Neural progenitor cell (in vitro differentiated cells): ENCODE results near the gene PKHD1. TPM values are rescaled to one million over a fixed set of nuclear protein-coding genes. Genes with fewer than 3 reads are reported as not detected.

Experiments
- DNase-seq: peaks from one replicate; pipeline ENCODE4 v3.0.0-alpha.2; 2016; ENCODE audit warnings: low spot score
- H2AFZ ChIP-seq: fragments of 200-600 bp; sonication (generic); replicated peaks from 2 replicates; pipeline ENCODE4 v1.6.1; 2016; ENCODE audit warnings: antibody characterized with exemption
- H3F3A ChIP-seq: fragments of 200-600 bp; sonication (generic); 2 replicates; pipeline ENCODE4 v1.6.1; 2016; ENCODE audit warnings: antibody characterized with exemption, low read depth
- H3K27ac ChIP-seq: fragments of 200-600 bp; sonication (generic); 2 replicates; pipeline ENCODE4 v1.5.1; 2016; ENCODE audit warnings: mild to moderate bottlenecking
- H3K27me3 ChIP-seq: fragments of 200-600 bp; sonication (generic); 2 replicates; pipeline ENCODE4 v1.6.1; 2016; ENCODE audit warnings: mild to moderate bottlenecking, moderate library complexity
- H3K36me3 ChIP-seq: fragments of 200-600 bp; sonication (generic); 2 replicates; pipeline ENCODE4 v1.5.1; 2016
- H3K4me1 ChIP-seq: fragments of 200-600 bp; sonication (generic); 2 replicates; pipeline ENCODE4 v1.6.1; 2016; ENCODE audit warnings: mixed run types
- H3K4me2 ChIP-seq: fragments of 200-600 bp; sonication (generic); 2 replicates; pipeline ENCODE4 v1.6.1; 2016
- H3K4me3 ChIP-seq: fragments of 200-600 bp; sonication (generic); 2 replicates; pipeline ENCODE4 v1.5.1; 2016
- H3K79me2 ChIP-seq: fragments of 200-600 bp; sonication (generic); 2 replicates; pipeline ENCODE4 v1.6.1; 2016; ENCODE audit warnings: low read depth
- H3K9ac ChIP-seq: fragments of 200-600 bp; sonication (generic); 2 replicates; pipeline ENCODE4 v1.6.1; 2016
- H3K9me3 ChIP-seq: fragments of 200-600 bp; sonication (generic); 2 replicates; pipeline ENCODE4 v1.5.1; 2016; ENCODE audit warnings: low read depth
- H4K20me1 ChIP-seq: fragments of 200-600 bp; sonication (generic); 2 replicates; pipeline ENCODE4 v1.6.1; 2016; ENCODE audit warnings: low read depth
- H3K27ac Mint-ChIP-seq: 3 replicates; pipeline ENCODE4 v1.8.0; 2021; ENCODE audit warnings: mixed read lengths
- H3K27me3 Mint-ChIP-seq: 2 replicates; pipeline ENCODE4 v1.8.0; 2022; ENCODE audit warnings: low read depth, mild to moderate bottlenecking, inconsistent platforms, moderate library complexity, mixed read lengths; ENCODE audit not compliant: insufficient read depth
- H3K36me3 Mint-ChIP-seq: 3 replicates; pipeline ENCODE4 v1.8.0; 2021; ENCODE audit warnings: mixed read lengths
- H3K4me1 Mint-ChIP-seq: 3 replicates; pipeline ENCODE4 v1.8.0; 2021; ENCODE audit warnings: mixed read lengths
- H3K4me3 Mint-ChIP-seq: 3 replicates; pipeline ENCODE4 v1.8.0; 2021; ENCODE audit warnings: mild to moderate bottlenecking, moderate library complexity, mixed read lengths
- H3K9me3 Mint-ChIP-seq: 3 replicates; pipeline ENCODE4 v1.8.0; 2020; ENCODE audit warnings: mixed read lengths
- EZH2 ChIP-seq: fragments of 200-600 bp; sonication (generic); IDR thresholded peaks from 2 replicates; pipeline ENCODE4 v1.6.1; 2017; ENCODE audit warnings: antibody characterized with exemption, mild to moderate bottlenecking, moderate library complexity
- EZH2phosphoT487 ChIP-seq: fragments of 200-600 bp; sonication (generic); IDR thresholded peaks from 2 replicates; pipeline ENCODE4 v1.6.1; 2017; ENCODE audit warnings: antibody characterized with exemption
- total RNA-seq: library from RNA; depleted of rRNA; stranded (reverse); fragments of >200 nt; gene quantifications from 2 replicates; pipeline ENCODE4 v1.2.3, GENCODE V29; 2015; ENCODE audit warnings: low replicate concordance
- TF ChIP-seq, protein P1 (sequence below): fragments of 200-600 bp; sonication (generic); IDR thresholded peaks from 2 replicates; pipeline ENCODE4 v1.5.1; 2017; ENCODE audit warnings: antibody characterized with exemption, mild to moderate bottlenecking

Gene PKHD1
- total RNA-seq, 1 donor from 2014 or later, result 0.04 TPM

DNA sequence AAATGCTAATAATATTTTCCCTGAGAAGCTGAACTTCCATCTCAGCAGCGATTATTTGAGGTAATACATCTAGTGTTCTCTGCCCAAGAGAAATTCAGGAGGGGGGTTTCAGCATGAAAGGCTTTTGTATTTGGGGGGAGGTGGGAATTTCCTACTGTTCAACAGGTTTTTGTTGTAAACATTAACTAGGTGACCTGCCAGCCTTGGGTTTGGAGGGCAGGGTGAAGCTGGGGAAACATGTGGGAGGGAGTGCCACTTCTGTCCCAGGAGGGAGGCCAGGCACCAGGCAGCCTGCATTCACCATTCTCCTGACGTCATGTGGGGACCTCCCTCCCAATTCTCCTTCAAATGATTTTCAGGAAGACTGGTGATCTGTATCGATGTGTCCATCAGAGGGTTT lies 37.7 kb upstream of the PKHD1 start:
- H3K36me3 Mint-ChIP-seq, result no peaks in the 10 kb centered on the region
- Histone ChIP-seq H3K27me3 (no peaks in the 10 kb centered on the region), H3K27ac (no peak overlapping the region), H3K4me2 (no peak overlapping the region), H3K4me1 (no peaks in the 10 kb centered on the region), H3K9ac (no peak overlapping the region), H3K9me3 (no peaks in the 10 kb centered on the region), H4K20me1 (no peaks in the 10 kb centered on the region), H3F3A (no peaks in the 10 kb centered on the region), H3K79me2 (no peaks in the 10 kb centered on the region), H3K4me3 (no peak overlapping the region), H3K36me3 (no peaks in the 10 kb centered on the region), H2AFZ (no peak overlapping the region)
- no peak for DNase-seq
- H3K4me1 Mint-ChIP-seq, result no peaks in the 10 kb centered on the region
- no peaks in the 10 kb centered on the region for H3K27me3 Mint-ChIP-seq
- H3K27ac Mint-ChIP-seq, result no peak overlapping the region
- no peaks in the 10 kb centered on the region for H3K9me3 Mint-ChIP-seq
- TF ChIP-seq, protein P1, sequence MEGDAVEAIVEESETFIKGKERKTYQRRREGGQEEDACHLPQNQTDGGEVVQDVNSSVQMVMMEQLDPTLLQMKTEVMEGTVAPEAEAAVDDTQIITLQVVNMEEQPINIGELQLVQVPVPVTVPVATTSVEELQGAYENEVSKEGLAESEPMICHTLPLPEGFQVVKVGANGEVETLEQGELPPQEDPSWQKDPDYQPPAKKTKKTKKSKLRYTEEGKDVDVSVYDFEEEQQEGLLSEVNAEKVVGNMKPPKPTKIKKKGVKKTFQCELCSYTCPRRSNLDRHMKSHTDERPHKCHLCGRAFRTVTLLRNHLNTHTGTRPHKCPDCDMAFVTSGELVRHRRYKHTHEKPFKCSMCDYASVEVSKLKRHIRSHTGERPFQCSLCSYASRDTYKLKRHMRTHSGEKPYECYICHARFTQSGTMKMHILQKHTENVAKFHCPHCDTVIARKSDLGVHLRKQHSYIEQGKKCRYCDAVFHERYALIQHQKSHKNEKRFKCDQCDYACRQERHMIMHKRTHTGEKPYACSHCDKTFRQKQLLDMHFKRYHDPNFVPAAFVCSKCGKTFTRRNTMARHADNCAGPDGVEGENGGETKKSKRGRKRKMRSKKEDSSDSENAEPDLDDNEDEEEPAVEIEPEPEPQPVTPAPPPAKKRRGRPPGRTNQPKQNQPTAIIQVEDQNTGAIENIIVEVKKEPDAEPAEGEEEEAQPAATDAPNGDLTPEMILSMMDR, result no peak
- TF ChIP-seq EZH2 (no peak), EZH2phosphoT487 (no peak)
- H3K4me3 Mint-ChIP-seq, result no peak overlapping the region

DNA sequence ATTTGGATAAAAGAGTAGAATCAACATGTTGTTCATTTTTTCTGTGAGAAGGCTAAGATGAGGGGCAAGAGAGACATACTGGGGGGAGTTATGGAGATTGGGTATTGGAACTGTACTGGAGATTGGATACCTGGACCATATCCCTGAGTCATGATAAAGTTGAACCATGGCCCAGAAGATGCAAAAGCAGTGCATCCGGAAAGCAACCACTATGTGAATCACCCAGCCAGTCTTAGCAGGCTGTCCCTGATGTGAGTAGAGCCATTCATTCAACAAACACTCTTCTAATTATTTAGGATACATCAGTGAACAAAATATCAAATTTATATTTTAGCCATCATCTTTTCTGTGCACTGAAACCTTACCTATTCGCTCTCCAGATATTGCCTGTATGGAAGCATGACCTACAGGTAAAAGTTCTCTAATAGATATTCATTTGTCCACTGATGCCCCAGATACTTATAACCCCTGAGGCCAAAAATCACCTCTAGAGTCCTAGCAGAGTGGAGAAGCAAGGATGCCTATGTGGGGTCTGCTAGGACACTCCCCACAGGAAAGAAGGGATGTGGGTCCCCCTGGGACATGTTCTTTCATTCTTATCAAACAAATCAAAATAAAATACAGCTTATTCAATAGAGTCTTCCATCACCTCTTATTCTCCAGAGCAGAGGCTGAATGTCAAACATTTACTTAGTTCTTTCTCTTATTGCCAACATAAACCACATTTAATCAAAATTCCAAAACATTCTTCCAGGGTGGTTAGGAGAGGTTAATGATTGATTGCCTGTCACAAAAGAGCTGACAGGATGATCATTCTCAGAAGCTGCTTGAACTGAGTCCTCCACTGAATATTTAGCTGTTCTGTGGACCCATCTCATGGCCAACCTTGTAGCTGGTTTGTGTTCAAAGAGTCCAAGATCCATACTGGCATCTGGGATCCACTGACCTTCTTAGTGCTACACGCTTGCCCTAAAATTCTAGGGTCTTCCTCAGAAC lies 37.0 kb upstream of the PKHD1 start:
- Histone ChIP-seq H3K9me3 (no peaks in the 10 kb centered on the region), H3K4me3 (no peak overlapping the region), H3K27ac (no peak overlapping the region), H3K27me3 (no peaks in the 10 kb centered on the region), H3K4me1 (no peaks in the 10 kb centered on the region), H3K9ac (no peak overlapping the region), H3K4me2 (no peak overlapping the region), H2AFZ (no peak overlapping the region), H4K20me1 (no peaks in the 10 kb centered on the region), H3K36me3 (no peaks in the 10 kb centered on the region), H3K79me2 (no peaks in the 10 kb centered on the region), H3F3A (no peaks in the 10 kb centered on the region)
- Mint-ChIP-seq H3K36me3 (no peaks in the 10 kb centered on the region), H3K4me3 (no peak overlapping the region), H3K27ac (no peak overlapping the region), H3K4me1 (no peaks in the 10 kb centered on the region), H3K27me3 (no peaks in the 10 kb centered on the region), H3K9me3 (peaks cover 1% of the 10 kb centered on the region)
- TF ChIP-seq EZH2phosphoT487, result no peak
- TF ChIP-seq, protein P1, result no peak
- DNase-seq, result no peak

DNA sequence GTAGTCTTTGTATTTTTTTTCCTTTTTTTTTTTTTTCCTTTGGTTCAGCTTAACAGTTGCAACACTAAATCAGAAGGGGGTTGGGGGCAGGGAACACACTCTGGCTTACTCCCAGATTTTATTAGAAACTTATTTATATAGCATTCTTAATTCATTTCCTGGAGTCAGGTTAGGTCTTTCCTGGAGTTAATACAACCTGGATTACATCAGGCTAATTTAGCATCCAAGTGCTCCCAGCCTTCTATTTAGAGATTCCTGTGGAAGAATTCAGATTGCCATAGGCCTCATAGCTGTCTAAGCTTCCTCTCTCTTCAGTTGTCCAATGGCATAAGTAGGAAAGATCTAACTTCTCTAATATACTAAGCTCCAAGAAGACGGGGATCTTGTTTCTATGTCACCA lies 35.8 kb upstream of the PKHD1 start:
- Mint-ChIP-seq H3K9me3 (peaks cover 2% of the 10 kb centered on the region), H3K4me1 (no peaks in the 10 kb centered on the region), H3K27me3 (no peaks in the 10 kb centered on the region), H3K27ac (no peak overlapping the region), H3K36me3 (no peaks in the 10 kb centered on the region), H3K4me3 (no peak overlapping the region)
- Histone ChIP-seq H3K9me3 (no peaks in the 10 kb centered on the region), H3K79me2 (no peaks in the 10 kb centered on the region), H3K27me3 (no peaks in the 10 kb centered on the region), H4K20me1 (no peaks in the 10 kb centered on the region), H3K9ac (no peak overlapping the region), H3K4me1 (no peaks in the 10 kb centered on the region), H3K27ac (no peak overlapping the region), H3F3A (no peaks in the 10 kb centered on the region), H3K4me2 (no peak overlapping the region), H3K36me3 (no peaks in the 10 kb centered on the region), H3K4me3 (no peak overlapping the region), H2AFZ (no peak overlapping the region)
- TF ChIP-seq, protein P1, result no peak
- no peak for TF ChIP-seq EZH2phosphoT487
- DNase-seq, result no peak
